IMR-90 (cell line): ENCODE data around the gene RECK. TPM values are rescaled to one million over a fixed set of nuclear protein-coding genes. Genes with fewer than 3 reads are reported as not detected.

ENCODE experiments used
- ATAC-seq: fragments of 200-7000 bp; cut with Tn5 transposase; 2 replicates; pipeline ENCODE4 v1.9.1; 2020; ENCODE audit warnings: low read depth, mild to moderate bottlenecking, moderate library complexity
- BruUV-seq: library from RNA; stranded (reverse); fragments of 400-500 nt; replicated peaks from 2 replicates; lab custom pipeline; 2021; lab: Mats Ljungman, UMichigan
- CTCF ChIA-PET: fragments of 300-600 bp; formaldehyde crosslinking; extraction: SDS; loops from one replicate; lab custom pipeline; 2021; ENCODE audit warnings: antibody characterized with exemption; lab: Yijun Ruan, JAX
- POLR2A ChIA-PET: fragments of 300-600 bp; sonication (Branson Sonifier 250); formaldehyde crosslinking; loops from one replicate; lab custom pipeline; 2022; ENCODE audit warnings: antibody characterized with exemption; ENCODE audit not compliant: unreplicated experiment; lab: Charles Lee
- DNase-seq: peaks from one replicate; pipeline ENCODE4 v3.0.0; 2013
- H2AFZ ChIP-seq: replicated peaks from 2 replicates; pipeline ENCODE3; 2013; ENCODE audit warnings: low read length, mild to moderate bottlenecking; ENCODE audit not compliant: poor library complexity
- H2AK5ac ChIP-seq: 2 replicates; pipeline ENCODE4 v1.6.1; 2013; ENCODE audit warnings: low read depth, low read length, inconsistent platforms
- H2AK9ac ChIP-seq: replicated peaks from 2 replicates; pipeline ENCODE3; 2013; ENCODE audit warnings: mild to moderate bottlenecking, low read depth, low read length, moderate library complexity; ENCODE audit not compliant: poor library complexity
- H2BK120ac ChIP-seq: 2 replicates; pipeline ENCODE4 v1.6.1; 2013; ENCODE audit warnings: low read depth, low read length, inconsistent platforms
- H2BK15ac ChIP-seq: 3 replicates; pipeline ENCODE4 v1.6.1; 2013; ENCODE audit warnings: low read depth, low read length, inconsistent platforms
- H2BK20ac ChIP-seq: 2 replicates; pipeline ENCODE4 v1.6.1; 2013; ENCODE audit warnings: low read depth, mild to moderate bottlenecking, inconsistent platforms, low read length, moderate library complexity
- H2BK5ac ChIP-seq: 2 replicates; pipeline ENCODE4 v1.6.1; 2013; ENCODE audit warnings: mild to moderate bottlenecking, low read depth, low read length, inconsistent platforms; ENCODE audit not compliant: poor library complexity, severe bottlenecking
- H3K14ac ChIP-seq: replicated peaks from 2 replicates; pipeline ENCODE4 v1.6.1; 2013; ENCODE audit warnings: low read depth, low read length, inconsistent platforms
- H3K18ac ChIP-seq: 2 replicates; pipeline ENCODE4 v1.6.1; 2013; ENCODE audit warnings: low read depth, low read length, control low read depth
- H3K23ac ChIP-seq: 2 replicates; pipeline ENCODE4 v1.6.1; 2013; ENCODE audit warnings: low read depth, low read length, inconsistent platforms
- H3K27ac ChIP-seq: 2 replicates; pipeline ENCODE4 v1.5.1; 2013; ENCODE audit warnings: mild to moderate bottlenecking, control low read depth, low read length; ENCODE audit not compliant: insufficient read depth
- H3K27me3 ChIP-seq: 2 replicates; pipeline ENCODE4 v1.6.1; 2013; ENCODE audit warnings: low read length; ENCODE audit not compliant: control insufficient read depth, insufficient read depth
- H3K36me3 ChIP-seq: 2 replicates; pipeline ENCODE4 v1.6.1; 2013; ENCODE audit warnings: low read length, mixed read lengths; ENCODE audit not compliant: control insufficient read depth, insufficient read depth
- H3K4ac ChIP-seq: 2 replicates; pipeline ENCODE4 v1.6.1; 2013; ENCODE audit warnings: low read depth, low read length, inconsistent platforms
- H3K4me1 ChIP-seq: 2 replicates; pipeline ENCODE4 v1.6.1; 2013; ENCODE audit warnings: low read length, mixed read lengths; ENCODE audit not compliant: control insufficient read depth, insufficient read depth
- H3K4me2 ChIP-seq: 2 replicates; pipeline ENCODE4 v1.6.1; 2013; ENCODE audit warnings: low read depth, mild to moderate bottlenecking, control low read depth, low read length, moderate library complexity
- H3K4me3 ChIP-seq: 2 replicates; pipeline ENCODE4 v1.5.1; 2013; ENCODE audit warnings: low read depth, mild to moderate bottlenecking, control low read depth, low read length, moderate library complexity; ENCODE audit not compliant: insufficient read depth
- H3K56ac ChIP-seq: 2 replicates; pipeline ENCODE4 v1.6.1; 2013; ENCODE audit warnings: low read length, inconsistent platforms; ENCODE audit not compliant: insufficient read depth; ENCODE audit errors: extremely low read depth
- H3K79me1 ChIP-seq, 2 experiments: 2 replicates each; pipeline ENCODE4 v1.6.1; 2013; ENCODE audit warnings: low read length in 2 of 2, inconsistent platforms in 1 of 2, low read depth in 1 of 2
- H3K9ac ChIP-seq: 2 replicates; pipeline ENCODE4 v1.6.1; 2013; ENCODE audit warnings: low read depth, low read length, control low read depth
- H3K9me1 ChIP-seq: 2 replicates; pipeline ENCODE4 v1.6.1; 2013; ENCODE audit warnings: low read length, inconsistent platforms; ENCODE audit not compliant: insufficient read depth
- H3K9me3 ChIP-seq: 2 replicates; pipeline ENCODE4 v1.6.1; 2013; ENCODE audit warnings: low read length; ENCODE audit not compliant: control insufficient read depth, insufficient read depth
- H4K20me1 ChIP-seq: 2 replicates; pipeline ENCODE4 v1.6.1; 2013; ENCODE audit warnings: low read length, inconsistent platforms; ENCODE audit not compliant: insufficient read depth
- H4K5ac ChIP-seq: 2 replicates; pipeline ENCODE4 v1.6.1; 2013; ENCODE audit warnings: mild to moderate bottlenecking, low read depth, low read length, control low read depth
- H4K8ac ChIP-seq, 2 experiments: 2 replicates each; pipeline ENCODE4 v1.6.1; 2013; ENCODE audit warnings: low read depth in 2 of 2, low read length in 2 of 2, control low read depth in 1 of 2, inconsistent platforms in 1 of 2
- H4K91ac ChIP-seq: 2 replicates; pipeline ENCODE4 v1.6.1; 2013; ENCODE audit warnings: low read depth, low read length, inconsistent platforms; ENCODE audit not compliant: insufficient read depth
- BHLHE40 ChIP-seq: fragments of 150-350 bp; IDR thresholded peaks from 2 replicates; pipeline ENCODE4 v1.6.1; 2016; ENCODE audit warnings: mild to moderate bottlenecking, low read depth, low read length
- CEBPB ChIP-seq: IDR thresholded peaks from 2 replicates; pipeline ENCODE4 v1.6.1; 2012; ENCODE audit warnings: low read depth, low read length, improper control_type of control experiment
- CHD1 ChIP-seq: IDR thresholded peaks from 2 replicates; pipeline ENCODE4 v1.6.1; 2012; ENCODE audit warnings: low read depth, low read length, improper control_type of control experiment
- ELK1 ChIP-seq: fragments of 150-350 bp; IDR thresholded peaks from 2 replicates; pipeline ENCODE4 v1.6.1; 2016; ENCODE audit warnings: low read depth, mild to moderate bottlenecking, low read length, moderate library complexity, borderline replicate concordance
- FOS ChIP-seq: fragments of 150-350 bp; IDR thresholded peaks from 2 replicates; pipeline ENCODE4 v1.6.1; 2016; ENCODE audit warnings: low read depth, low read length
- MAFK ChIP-seq: IDR thresholded peaks from 2 replicates; pipeline ENCODE4 v1.6.1; 2012; ENCODE audit warnings: low read depth, low read length, improper control_type of control experiment
- MAZ ChIP-seq: IDR thresholded peaks from 2 replicates; pipeline ENCODE4 v1.6.1; 2012; ENCODE audit warnings: low read depth, mild to moderate bottlenecking, low read length, improper control_type of control experiment, moderate library complexity, borderline replicate concordance
- MXI1 ChIP-seq: IDR thresholded peaks from 2 replicates; pipeline ENCODE4 v1.6.1; 2012; ENCODE audit warnings: low read depth, mild to moderate bottlenecking, low read length, moderate library complexity, borderline replicate concordance
- NFE2L2 ChIP-seq: fragments of 150-350 bp; IDR thresholded peaks from 2 replicates; pipeline ENCODE4 v1.6.1; 2016; ENCODE audit warnings: low read depth, mild to moderate bottlenecking, low read length
- POLR2A ChIP-seq: IDR thresholded peaks from 2 replicates; pipeline ENCODE4 v1.6.1; 2012; ENCODE audit warnings: mild to moderate bottlenecking, low read depth, low read length
- RAD21 ChIP-seq: IDR thresholded peaks from 2 replicates; pipeline ENCODE4 v1.6.1; 2012; ENCODE audit warnings: low read length, improper control_type of control experiment
- RCOR1 ChIP-seq: IDR thresholded peaks from 2 replicates; pipeline ENCODE4 v1.6.1; 2012; ENCODE audit warnings: mild to moderate bottlenecking, low read length, improper control_type of control experiment; ENCODE audit not compliant: insufficient replicate concordance
- RFX5 ChIP-seq: IDR thresholded peaks from 2 replicates; pipeline ENCODE4 v1.8.0; 2012; ENCODE audit warnings: low read depth, mild to moderate bottlenecking, low read length, moderate library complexity
- SMC3 ChIP-seq: fragments of 150-350 bp; IDR thresholded peaks from 2 replicates; pipeline ENCODE4 v1.6.1; 2016; ENCODE audit warnings: low read depth, mild to moderate bottlenecking, antibody characterized with exemption, low read length, moderate library complexity
- WGBS, 2 experiments: methylation state at CpG; one replicate each; pipeline versions ENCODE4 v1.1.5 to v1.1.7; 2013; ENCODE audit warnings: missing lambda C conversion rate in 2 of 2; ENCODE audit not compliant: insufficient read length in 1 of 2; ENCODE audit errors: extremely low coverage in 2 of 2; 5-methylcytosine and 5-hydroxymethylcytosine counted together
- dilution Hi-C: fragments of 300-500 bp; cut with HindIII; formaldehyde crosslinking; loops from one replicate; pipeline ENCODE4 v1.14.3; 2018; ENCODE audit warnings: low sequenced_read_pairs; ENCODE audit not compliant: unreplicated experiment
- in situ Hi-C: fragments of 300-500 bp; cut with MboI; formaldehyde crosslinking; loops from 3 replicates; pipeline ENCODE4 v1.14.3; 2019; ENCODE audit warnings: low sequenced_read_pairs, inconsistent platforms, mixed read lengths
- intact Hi-C: fragments of 100-400 bp; cut with micrococcal nuclease; formaldehyde crosslinking; loops from 2 replicates; pipeline ENCODE4 v1.10.0; 2022
- polyA plus RNA-seq, 3 experiments: library from polyadenylated mRNA; depleted of rRNA; stranded (reverse); fragments of >200 nt; gene quantifications; 2 replicates each; pipeline ENCODE4 v1.2.3, GENCODE V29; 2012; ENCODE audit warnings: low replicate concordance in 1 of 3
- total RNA-seq: library from RNA; depleted of rRNA; stranded (reverse); fragments of >200 nt; gene quantifications from 2 replicates; pipeline ENCODE4 v1.2.3, GENCODE V29; 2012
- TF ChIP-seq, protein P1 (sequence below): conservative IDR thresholded peaks from 2 replicates; pipeline ENCODE4 v1.5.1; 2012; ENCODE audit warnings: mild to moderate bottlenecking, low read depth, low read length, improper control_type of control experiment
- TF ChIP-seq, protein P2 (sequence below): fragments of 150-350 bp; IDR thresholded peaks from 2 replicates; pipeline ENCODE4 v1.6.1; 2017; ENCODE audit warnings: mild to moderate bottlenecking, antibody characterized with exemption, low read length, low read depth

RECK gene
- total and polyA plus RNA-seq, 2 of the 4 experiments (the other 2 are of a cell fraction), result 23.5 to 44.0 TPM

DNA sequence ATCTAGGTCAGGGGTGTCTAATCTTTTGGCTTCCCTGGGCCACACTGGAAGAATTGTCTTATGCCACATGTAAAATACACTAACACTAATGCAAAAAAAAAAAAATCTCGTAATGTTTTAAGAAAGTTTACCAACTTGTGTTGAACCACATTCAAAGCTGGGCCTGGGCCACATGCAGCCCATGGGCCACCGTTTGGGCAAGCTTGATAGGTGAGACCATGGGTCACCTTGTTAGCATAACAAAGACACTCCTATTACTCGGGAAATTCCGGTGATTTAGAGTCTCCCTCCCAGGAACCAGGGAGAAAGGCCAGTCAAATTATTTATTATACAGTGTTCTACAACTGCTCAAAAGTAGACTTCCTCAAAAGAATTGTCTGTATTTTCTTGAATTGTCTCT is 12.7 kb downstream of the RECK start:
- peaks cover 1% of the 10 kb centered on the region for H3K36me3 ChIP-seq
- H2AK5ac ChIP-seq, result no peak overlapping the region
- intact Hi-C loops (no loop called here), in situ Hi-C loops (no loop called here), dilution Hi-C loops (no loop called here)
- ChIA-PET POLR2A (no interaction called here), CTCF (no interaction called here)
- H4K20me1 ChIP-seq, result peaks cover 88% of the 10 kb centered on the region
- no peak overlapping the region for H2BK20ac ChIP-seq
- H4K8ac ChIP-seq, result no peak overlapping the region
- H3K27me3 ChIP-seq, result no peaks in the 10 kb centered on the region
- H3K9ac ChIP-seq, result no peak overlapping the region
- no peak overlapping the region for H4K91ac ChIP-seq
- H2AFZ ChIP-seq, result no peak overlapping the region
- no peaks in the 10 kb centered on the region for H3K9me3 ChIP-seq
- no peak overlapping the region for H3K4me3 ChIP-seq
- no peak overlapping the region for H2BK120ac ChIP-seq
- no peak overlapping the region for H3K56ac ChIP-seq
- H3K79me1 ChIP-seq, result peaks cover 7 to 72% of the 10 kb centered on the region in 2 experiments; a peak in 3 of 4 replicates
- no CpG with 5 or more reads among the region's 4 CpGs for WGBS, 2 experiments
- H3K4me2 ChIP-seq, result no peak overlapping the region
- no peak overlapping the region for H3K18ac ChIP-seq
- H3K4ac ChIP-seq, result no peak overlapping the region
- TF ChIP-seq, protein P1, sequence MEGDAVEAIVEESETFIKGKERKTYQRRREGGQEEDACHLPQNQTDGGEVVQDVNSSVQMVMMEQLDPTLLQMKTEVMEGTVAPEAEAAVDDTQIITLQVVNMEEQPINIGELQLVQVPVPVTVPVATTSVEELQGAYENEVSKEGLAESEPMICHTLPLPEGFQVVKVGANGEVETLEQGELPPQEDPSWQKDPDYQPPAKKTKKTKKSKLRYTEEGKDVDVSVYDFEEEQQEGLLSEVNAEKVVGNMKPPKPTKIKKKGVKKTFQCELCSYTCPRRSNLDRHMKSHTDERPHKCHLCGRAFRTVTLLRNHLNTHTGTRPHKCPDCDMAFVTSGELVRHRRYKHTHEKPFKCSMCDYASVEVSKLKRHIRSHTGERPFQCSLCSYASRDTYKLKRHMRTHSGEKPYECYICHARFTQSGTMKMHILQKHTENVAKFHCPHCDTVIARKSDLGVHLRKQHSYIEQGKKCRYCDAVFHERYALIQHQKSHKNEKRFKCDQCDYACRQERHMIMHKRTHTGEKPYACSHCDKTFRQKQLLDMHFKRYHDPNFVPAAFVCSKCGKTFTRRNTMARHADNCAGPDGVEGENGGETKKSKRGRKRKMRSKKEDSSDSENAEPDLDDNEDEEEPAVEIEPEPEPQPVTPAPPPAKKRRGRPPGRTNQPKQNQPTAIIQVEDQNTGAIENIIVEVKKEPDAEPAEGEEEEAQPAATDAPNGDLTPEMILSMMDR, result no peak
- TF ChIP-seq MAZ, result no peak
- no peak for TF ChIP-seq MAFK
- no peak for TF ChIP-seq BHLHE40
- TF ChIP-seq CEBPB, result no peak
- TF ChIP-seq POLR2A, result no peak
- no peak for TF ChIP-seq FOS
- TF ChIP-seq RCOR1, result no peak
- no peak for TF ChIP-seq MXI1
- TF ChIP-seq RFX5, result no peak
- TF ChIP-seq RAD21, result no peak
- TF ChIP-seq CHD1, result no peak
- no peak for TF ChIP-seq NFE2L2
- TF ChIP-seq ELK1, result no peak
- TF ChIP-seq SMC3, result no peak
- TF ChIP-seq, protein P2, sequence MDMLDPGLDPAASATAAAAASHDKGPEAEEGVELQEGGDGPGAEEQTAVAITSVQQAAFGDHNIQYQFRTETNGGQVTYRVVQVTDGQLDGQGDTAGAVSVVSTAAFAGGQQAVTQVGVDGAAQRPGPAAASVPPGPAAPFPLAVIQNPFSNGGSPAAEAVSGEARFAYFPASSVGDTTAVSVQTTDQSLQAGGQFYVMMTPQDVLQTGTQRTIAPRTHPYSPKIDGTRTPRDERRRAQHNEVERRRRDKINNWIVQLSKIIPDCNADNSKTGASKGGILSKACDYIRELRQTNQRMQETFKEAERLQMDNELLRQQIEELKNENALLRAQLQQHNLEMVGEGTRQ, result no peak
- H2AK9ac ChIP-seq, result no peak overlapping the region
- H4K5ac ChIP-seq, result no peak overlapping the region
- BruUV-seq, result no TSS peak
- H2BK15ac ChIP-seq, result no peak overlapping the region
- peaks cover 15% of the 10 kb centered on the region for H3K9me1 ChIP-seq
- peaks cover 21% of the 10 kb centered on the region for H3K4me1 ChIP-seq
- no peak overlapping the region for H3K27ac ChIP-seq
- ATAC-seq (no peak), DNase-seq (no peak)
- H2BK5ac ChIP-seq, result no peak overlapping the region
- H3K23ac ChIP-seq, result no peak overlapping the region
- no peak overlapping the region for H3K14ac ChIP-seq
